HuH-7 (cell line): ENCODE measurements around the gene TMBIM4.

Experiments
- DNase-seq: peaks from one replicate; pipeline ENCODE4 v3.0.0; 2011; ENCODE audit warnings: low spot score

Gene TMBIM4

GRCh38 chr12:66090157-66090556 is 79.6 kb downstream of the TMBIM4 start:
- DNase-seq: no peak

GRCh38 chr12:66087365-66087943 is 82.3 kb downstream of the TMBIM4 start:
- DNase-seq: peak; percentile 39

- DNase-seq: no peak
These were observed 83.8 kb downstream of the TMBIM4 start for GRCh38 chr12:66085998-66086397.
